ENCODE measurements around the gene NABP2. TPM values are rescaled to one million over a fixed set of nuclear protein-coding genes. Genes with fewer than 3 reads are reported as not detected.

The NABP2 gene
- total and polyA plus RNA-seq, 2 donors (not counting 3 experiments of a cell fraction or from before 2014, with no cell fraction given): 42.4 to 59.7 TPM

DNA sequence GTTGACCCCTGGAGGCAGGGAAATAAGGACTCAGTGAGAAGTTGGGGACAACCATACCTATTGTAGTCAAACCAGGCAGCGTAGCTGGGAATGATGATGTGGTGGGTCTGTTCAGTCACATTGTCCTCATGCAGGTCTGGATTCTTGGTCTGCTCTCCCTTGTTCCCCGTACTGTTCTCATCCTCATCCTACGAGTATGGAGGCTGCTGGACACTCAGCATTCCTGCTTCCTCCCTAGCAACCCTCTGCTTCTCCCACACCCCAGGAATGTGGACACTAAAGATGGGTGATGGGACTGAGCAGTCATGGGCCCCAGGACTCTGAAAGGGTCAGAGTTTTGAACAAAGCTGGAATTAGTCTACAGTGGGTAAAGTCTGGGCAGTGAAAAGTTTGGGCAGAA lies 45.8 kb upstream of the NABP2 start:
- no peak overlapping the region for H3K4me3 ChIP-seq (replicated peaks in 1 of 3; ENCODE audit: insufficient read depth in 1 of 3, low read depth in 1 of 3, low read length in 3 of 3)
- no peaks in the 10 kb centered on the region for H3K9me3 ChIP-seq (replicated peaks; ENCODE audit: control insufficient read depth, insufficient read depth, low read length)
- H3K27me3 ChIP-seq (ENCODE audit: control insufficient read depth in 2 of 2, insufficient read depth in 2 of 2, low read length in 2 of 2): no peaks in the 10 kb centered on the region
- FAIRE-seq: no peak
- no peak overlapping the region for H3K4me2 ChIP-seq (ENCODE audit: insufficient read depth, low read length)
- peaks cover 29 to 49% of the 10 kb centered on the region in 2 experiments for H3K36me3 ChIP-seq (ENCODE audit: control insufficient read depth in 2 of 2, extremely low read depth in 1 of 2, insufficient read depth in 2 of 2, low read length in 2 of 2)
- DNase-seq (ENCODE audit: low read depth, low spot score): no peak
- no peaks in the 10 kb centered on the region for H3K4me1 ChIP-seq (ENCODE audit: control insufficient read depth, extremely low read depth, insufficient read depth, low read length)
- H2AFZ ChIP-seq (ENCODE audit: low read depth, low read length): no peak overlapping the region
- H3K27ac ChIP-seq (ENCODE audit: insufficient read depth, low read depth, low read length): no peak overlapping the region
- intact Hi-C loops (cut with micrococcal nuclease) (no loop called here), dilution Hi-C loops (cut with MboI; ENCODE audit: extremely low pct_ligation_motif_present, low sequenced_read_pairs) (no loop called here)
- POLR2A ChIA-PET: no interaction called here
- no peaks in the 10 kb centered on the region for H3K9me1 ChIP-seq (replicated peaks; ENCODE audit: control insufficient read depth, extremely low read depth, insufficient read depth, low read length)
- CTCF ChIA-PET: interaction anchor here (3.2 kb wide), 1 partner anchor 11 kb away, joined by 15 read pairs; the partner anchor contains the start of gene SMARCC2
- H3K9ac ChIP-seq (replicated peaks; ENCODE audit: extremely low read depth, insufficient read depth, low read length): no peak overlapping the region
- no peaks in the 10 kb centered on the region for H3K79me2 ChIP-seq (ENCODE audit: control insufficient read depth, insufficient read depth, low read length)
- H4K20me1 ChIP-seq (replicated peaks; ENCODE audit: control insufficient read depth, extremely low read depth, insufficient read depth, low read length): no peaks in the 10 kb centered on the region
- no TSS peak for BruUV-seq (replicated peaks)
- no peak for TF ChIP-seq POLR2AphosphoS5 (IDR thresholded peaks at IDR 0.05; ENCODE audit: insufficient read depth, low read depth, low read length)
- no peak for TF ChIP-seq EZH2 (IDR thresholded peaks at IDR 0.05; ENCODE audit: borderline replicate concordance, low read depth, low read length, severe bottlenecking)
- no peak for TF ChIP-seq FOS (IDR thresholded peaks at IDR 0.05; ENCODE audit: borderline replicate concordance, insufficient read depth, low read length)
- TF ChIP-seq, protein P1, sequence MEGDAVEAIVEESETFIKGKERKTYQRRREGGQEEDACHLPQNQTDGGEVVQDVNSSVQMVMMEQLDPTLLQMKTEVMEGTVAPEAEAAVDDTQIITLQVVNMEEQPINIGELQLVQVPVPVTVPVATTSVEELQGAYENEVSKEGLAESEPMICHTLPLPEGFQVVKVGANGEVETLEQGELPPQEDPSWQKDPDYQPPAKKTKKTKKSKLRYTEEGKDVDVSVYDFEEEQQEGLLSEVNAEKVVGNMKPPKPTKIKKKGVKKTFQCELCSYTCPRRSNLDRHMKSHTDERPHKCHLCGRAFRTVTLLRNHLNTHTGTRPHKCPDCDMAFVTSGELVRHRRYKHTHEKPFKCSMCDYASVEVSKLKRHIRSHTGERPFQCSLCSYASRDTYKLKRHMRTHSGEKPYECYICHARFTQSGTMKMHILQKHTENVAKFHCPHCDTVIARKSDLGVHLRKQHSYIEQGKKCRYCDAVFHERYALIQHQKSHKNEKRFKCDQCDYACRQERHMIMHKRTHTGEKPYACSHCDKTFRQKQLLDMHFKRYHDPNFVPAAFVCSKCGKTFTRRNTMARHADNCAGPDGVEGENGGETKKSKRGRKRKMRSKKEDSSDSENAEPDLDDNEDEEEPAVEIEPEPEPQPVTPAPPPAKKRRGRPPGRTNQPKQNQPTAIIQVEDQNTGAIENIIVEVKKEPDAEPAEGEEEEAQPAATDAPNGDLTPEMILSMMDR (IDR thresholded peaks at IDR 0.05; ENCODE audit: extremely low read depth in 1 of 2, insufficient read depth in 1 of 2, low read depth in 1 of 2, low read length in 2 of 2): no peak

DNA sequence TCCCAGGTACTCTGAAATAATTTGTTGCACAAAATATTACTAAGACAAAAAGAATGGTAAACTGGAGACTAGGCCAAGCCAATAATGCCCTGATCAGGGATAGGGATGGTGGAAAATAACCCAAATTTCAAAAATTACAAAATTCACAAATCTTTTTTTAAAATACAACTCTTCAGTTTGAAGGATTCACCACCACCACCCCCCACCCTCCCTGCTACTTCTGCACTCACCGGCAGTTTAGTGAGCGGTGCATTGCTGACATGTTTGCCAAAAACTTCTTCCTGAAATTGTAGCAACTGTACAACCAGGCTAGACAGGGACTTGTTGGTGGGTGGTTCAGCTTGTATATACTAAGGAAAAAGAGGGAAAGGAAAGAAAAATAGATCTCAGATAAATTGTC lies 37.2 kb upstream of the NABP2 start:
- POLR2A ChIA-PET: interaction anchor here (1.3 kb wide), 1 partner anchor 68 kb away, joined by 4 read pairs; no protein-coding TSS in a partner anchor

More for the DNA sequence above, 37.2 kb upstream of the NABP2 start:
- H3K9me1 ChIP-seq (replicated peaks; ENCODE audit: control insufficient read depth, extremely low read depth, insufficient read depth, low read length): no peaks in the 10 kb centered on the region
- dilution Hi-C loops (cut with MboI; ENCODE audit: extremely low pct_ligation_motif_present, low sequenced_read_pairs) (no loop called here), intact Hi-C loops (cut with micrococcal nuclease) (no loop called here)
- no peak overlapping the region for H2AFZ ChIP-seq (ENCODE audit: low read depth, low read length)
- H3K4me3 ChIP-seq (replicated peaks in 1 of 3; ENCODE audit: insufficient read depth in 1 of 3, low read depth in 1 of 3, low read length in 3 of 3): no peak overlapping the region
- H3K9ac ChIP-seq (replicated peaks; ENCODE audit: extremely low read depth, insufficient read depth, low read length): no peak overlapping the region
- no peak overlapping the region for H3K4me2 ChIP-seq (ENCODE audit: insufficient read depth, low read length)
- H3K4me1 ChIP-seq (ENCODE audit: control insufficient read depth, extremely low read depth, insufficient read depth, low read length): peaks cover 20% of the 10 kb centered on the region
- no peaks in the 10 kb centered on the region for H3K9me3 ChIP-seq (replicated peaks; ENCODE audit: control insufficient read depth, insufficient read depth, low read length)
- FAIRE-seq (no peak), DNase-seq (ENCODE audit: low read depth, low spot score) (no peak)
- CTCF ChIA-PET: interaction anchor here (4.3 kb wide), 1 partner anchor 66 kb away, joined by 236 read pairs; the partner anchor contains the start of genes RPL41 and ZC3H10
- H3K27me3 ChIP-seq (ENCODE audit: control insufficient read depth in 2 of 2, insufficient read depth in 2 of 2, low read length in 2 of 2): no peaks in the 10 kb centered on the region
- TF ChIP-seq POLR2A (IDR thresholded peaks at IDR 0.05; ENCODE audit: low read depth, low read length) (no peak), GATA2 (IDR thresholded peaks at IDR 0.05; ENCODE audit: insufficient read depth, insufficient read length, low read depth, low read length) (no peak), FOS (IDR thresholded peaks at IDR 0.05; ENCODE audit: borderline replicate concordance, insufficient read depth, low read length) (no peak), EZH2 (IDR thresholded peaks at IDR 0.05; ENCODE audit: borderline replicate concordance, low read depth, low read length, severe bottlenecking) (no peak), JUN (IDR thresholded peaks at IDR 0.05; ENCODE audit: borderline replicate concordance, insufficient read depth, insufficient read length, low read depth) (no peak), MYC (IDR thresholded peaks at IDR 0.05; ENCODE audit: low read depth, low read length) (no peak), POLR2AphosphoS5 (IDR thresholded peaks at IDR 0.05; ENCODE audit: insufficient read depth, low read depth, low read length) (no peak)
- TF ChIP-seq, protein P1 (IDR thresholded peaks at IDR 0.05; ENCODE audit: extremely low read depth in 1 of 2, insufficient read depth in 1 of 2, low read depth in 1 of 2, low read length in 2 of 2): no peak
- TF ChIP-seq, protein P2, sequence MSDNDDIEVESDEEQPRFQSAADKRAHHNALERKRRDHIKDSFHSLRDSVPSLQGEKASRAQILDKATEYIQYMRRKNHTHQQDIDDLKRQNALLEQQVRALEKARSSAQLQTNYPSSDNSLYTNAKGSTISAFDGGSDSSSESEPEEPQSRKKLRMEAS (IDR thresholded peaks at IDR 0.05; ENCODE audit: insufficient read depth, insufficient read length): no peak
- BruUV-seq (replicated peaks): no TSS peak
- no peak overlapping the region for H3K27ac ChIP-seq (ENCODE audit: insufficient read depth, low read depth, low read length)
- no peaks in the 10 kb centered on the region for H4K20me1 ChIP-seq (replicated peaks; ENCODE audit: control insufficient read depth, extremely low read depth, insufficient read depth, low read length)
- peaks cover 33% of the 10 kb centered on the region for H3K79me2 ChIP-seq (ENCODE audit: control insufficient read depth, insufficient read depth, low read length)
- H3K36me3 ChIP-seq (ENCODE audit: control insufficient read depth in 2 of 2, extremely low read depth in 1 of 2, insufficient read depth in 2 of 2, low read length in 2 of 2): peaks cover 10 to 11% of the 10 kb centered on the region in 2 experiments

Measured in endothelial cell of umbilical vein (primary cell).